ENCODE results near the gene HYDIN.
"Not testable (repeated sequence)": the region's sequence is repeated elsewhere in the genome, so short reads cannot be mapped to it uniquely, and the experiment has no call there.

Gene HYDIN

GRCh38 chr16:71109656-71110208 lies 120.8 kb downstream of the HYDIN start:
- DNase-seq (ENCODE audit: low read depth, low spot score): not testable (repeated sequence)

- not testable (repeated sequence) for DNase-seq (ENCODE audit: low read depth, low spot score)
Measured at GRCh38 chr16:71105881-71106280, 124.6 kb downstream of the HYDIN start.

DNA sequence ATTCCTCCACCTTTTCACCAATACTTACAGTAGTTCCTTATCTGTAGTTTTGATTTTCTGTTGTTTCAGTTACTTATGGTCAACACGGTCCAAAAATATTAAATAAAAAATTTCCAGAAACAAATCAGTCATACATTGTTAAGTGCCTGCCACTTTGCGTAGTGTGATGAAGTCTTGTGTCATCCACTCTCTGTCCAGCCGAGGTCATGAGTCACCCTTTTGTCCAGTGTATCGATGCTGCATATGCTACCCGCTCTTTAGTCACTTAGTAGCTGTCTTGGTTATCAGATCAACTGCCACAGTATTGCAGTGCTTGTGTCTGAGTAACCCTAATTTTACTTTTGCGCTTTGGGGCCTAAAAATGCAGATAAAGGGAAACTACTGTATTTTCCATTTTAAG lies 146.9 kb downstream of the HYDIN start:
- DNase-seq (ENCODE audit: low read depth, low spot score): not testable (repeated sequence)

GRCh38 chr16:71080777-71081176 lies 149.7 kb downstream of the HYDIN start:
- DNase-seq (ENCODE audit: low read depth, low spot score): not testable (repeated sequence)

- DNase-seq (ENCODE audit: low read depth, low spot score): not testable (repeated sequence)
Measured at GRCh38 chr16:71080262-71080661, 150.3 kb downstream of the HYDIN start.

GRCh38 chr16:71070651-71071050 lies 159.9 kb downstream of the HYDIN start:
- not testable (repeated sequence) for DNase-seq (ENCODE audit: low read depth, low spot score)

- not testable (repeated sequence) for DNase-seq (ENCODE audit: low read depth, low spot score)
Measured at GRCh38 chr16:71069842-71070241, 160.7 kb downstream of the HYDIN start.

- not testable (repeated sequence) for DNase-seq (ENCODE audit: low read depth, low spot score)
Measured at GRCh38 chr16:71053897-71054609, 176.5 kb downstream of the HYDIN start.

GRCh38 chr16:71050307-71050706 lies 180.2 kb downstream of the HYDIN start:
- DNase-seq (ENCODE audit: low read depth, low spot score): not testable (repeated sequence)

DNA sequence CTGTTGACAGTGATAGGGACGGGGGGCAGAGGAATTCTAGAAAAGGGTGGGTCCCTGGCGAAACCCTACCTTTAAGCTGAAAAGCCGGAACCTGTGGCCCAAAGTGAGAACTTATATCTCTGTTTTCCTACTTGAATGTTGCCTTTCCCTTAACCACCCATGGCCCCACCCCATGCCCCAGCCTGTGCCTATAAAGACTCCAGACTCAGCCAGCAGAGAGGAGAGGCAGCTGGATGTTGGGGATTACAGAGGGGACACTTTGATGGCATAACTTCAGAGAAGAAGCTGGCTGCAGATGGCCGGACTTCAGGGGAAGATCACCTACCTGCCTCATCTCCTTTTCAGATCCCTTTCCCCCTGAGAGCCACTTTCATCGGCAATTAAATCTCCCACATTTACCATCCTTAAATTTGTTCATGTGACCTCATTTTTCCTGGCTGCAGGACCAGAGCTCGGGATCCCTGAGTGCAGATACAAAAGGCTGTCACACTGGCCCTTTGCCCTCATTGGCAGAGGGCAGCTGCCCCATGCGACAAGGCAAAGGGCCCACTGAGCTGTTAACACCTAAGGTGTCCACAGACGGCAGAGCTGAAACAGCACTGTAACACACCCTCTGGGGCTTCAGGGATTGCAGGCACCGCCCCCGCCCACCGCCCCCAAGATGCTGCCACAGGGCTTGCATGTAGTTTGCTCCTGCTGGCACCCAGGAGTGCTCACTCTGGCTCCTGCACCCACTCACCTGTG lies 191.0 kb downstream of the HYDIN start:
- not testable (repeated sequence) for DNase-seq (ENCODE audit: low read depth, low spot score)

- not testable (repeated sequence) for DNase-seq (ENCODE audit: low read depth, low spot score)
Measured at GRCh38 chr16:71038421-71038820, 192.1 kb downstream of the HYDIN start.

DNA sequence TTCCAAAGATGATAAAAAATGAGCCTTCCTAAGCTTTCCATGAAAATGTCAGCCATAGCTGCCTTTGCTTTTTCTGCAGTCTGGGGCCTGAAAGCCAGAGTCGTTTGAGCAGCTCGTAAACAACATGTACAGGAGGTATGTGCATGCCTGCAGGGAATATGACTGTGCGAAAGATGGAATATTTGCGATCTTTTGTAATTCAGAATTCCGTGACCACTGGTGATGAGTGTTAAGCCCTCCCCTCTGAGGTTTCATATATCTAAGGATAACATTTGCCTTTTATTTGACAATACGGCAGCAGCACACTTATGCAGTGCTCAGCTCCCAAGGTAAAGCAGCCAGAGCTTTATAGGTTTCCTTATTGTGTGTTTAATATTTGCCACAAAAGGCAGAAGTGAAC lies 192.5 kb downstream of the HYDIN start:
- DNase-seq (ENCODE audit: low read depth, low spot score): not testable (repeated sequence)

DNA sequence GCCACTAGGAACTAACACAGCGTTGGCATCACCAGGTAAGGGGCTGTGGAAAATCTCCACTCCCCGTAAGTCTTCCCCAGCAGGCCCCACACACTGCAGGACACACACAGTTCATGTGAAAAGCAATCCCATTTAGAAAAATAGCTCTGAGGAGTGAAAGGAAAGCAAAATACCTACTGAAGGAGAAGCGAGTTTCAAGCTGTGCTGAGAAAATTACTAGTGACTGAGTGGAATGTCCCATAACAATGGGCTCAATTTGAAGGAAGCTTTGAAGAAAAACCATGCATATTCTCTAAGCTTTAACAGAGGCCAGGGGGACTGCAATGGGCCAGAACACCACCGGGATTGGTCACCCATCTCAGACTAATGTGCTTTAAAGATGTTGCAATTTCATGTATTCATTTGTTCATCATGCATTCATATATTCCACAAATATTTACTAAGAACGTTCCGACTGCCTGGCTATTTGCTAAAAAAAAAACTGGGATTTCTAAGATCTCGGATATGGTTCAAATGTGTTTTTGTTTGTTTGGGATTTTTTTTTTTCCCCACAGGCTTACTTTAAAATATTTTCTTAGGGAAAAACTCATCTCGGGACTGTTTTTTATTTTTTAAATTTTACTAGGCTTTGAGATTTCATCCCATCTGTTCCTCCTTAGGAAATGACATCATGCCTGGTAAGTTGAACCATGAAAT lies 202.3 kb downstream of the HYDIN start:
- not testable (repeated sequence) for DNase-seq (ENCODE audit: low read depth, low spot score)

- DNase-seq (ENCODE audit: low read depth, low spot score): not testable (repeated sequence)
Measured at GRCh38 chr16:71027511-71027910, 203.0 kb downstream of the HYDIN start.

DNA sequence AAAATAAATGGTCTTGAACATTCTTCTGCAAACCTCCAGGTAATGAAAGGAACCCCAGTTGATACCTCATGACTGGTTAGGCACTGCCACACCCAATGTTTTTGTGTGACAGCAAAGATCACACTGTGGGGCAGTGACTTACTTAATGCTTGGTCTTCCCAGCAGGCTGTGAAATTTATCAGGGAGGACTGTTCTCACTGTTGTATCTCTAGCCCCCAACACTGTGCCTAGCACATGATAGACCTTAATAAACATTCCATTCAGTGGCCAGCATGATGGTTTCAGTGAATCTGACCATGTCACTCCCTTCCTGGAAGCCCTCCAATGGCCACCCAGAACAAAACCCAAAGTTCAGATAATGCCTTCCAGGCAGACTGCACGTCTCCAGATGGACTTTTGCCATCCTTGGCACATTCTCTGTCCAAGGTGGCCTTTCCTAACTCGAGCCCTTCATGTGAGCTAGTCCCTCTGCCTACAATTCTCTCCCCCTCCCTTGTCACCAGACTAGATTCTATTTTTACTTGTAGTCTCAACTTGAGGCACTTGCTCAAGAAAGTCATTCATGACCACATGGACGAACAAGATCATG lies 206.6 kb downstream of the HYDIN start:
- DNase-seq (ENCODE audit: low read depth, low spot score): not testable (repeated sequence)

DNA sequence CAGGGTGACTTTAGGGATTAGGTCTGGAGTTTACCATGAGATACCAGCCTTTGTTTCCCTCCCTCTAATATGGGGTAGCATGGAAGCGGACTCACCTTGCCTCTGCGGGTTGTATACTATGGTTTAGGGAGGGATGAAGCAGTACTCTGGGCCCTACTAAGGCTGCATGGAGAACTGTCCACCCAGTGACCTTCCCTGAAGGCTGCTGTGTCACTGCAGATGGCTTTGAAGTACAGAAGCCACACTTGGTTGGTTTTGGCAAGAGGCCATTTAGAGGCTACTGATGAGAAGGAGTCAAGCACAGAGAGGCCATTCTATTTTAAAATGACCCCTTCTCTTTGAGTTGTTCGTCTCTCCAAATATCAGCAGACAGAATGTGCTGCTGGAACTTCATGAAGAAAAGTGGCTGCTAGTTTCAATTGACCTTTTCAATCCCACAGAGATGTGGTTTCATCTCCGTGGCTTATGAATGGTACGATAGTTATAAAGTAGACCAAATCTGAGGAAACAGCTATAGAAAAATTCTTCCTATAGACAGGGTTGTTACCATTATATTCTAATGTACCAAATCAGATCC lies 208.5 kb downstream of the HYDIN start:
- DNase-seq (ENCODE audit: low read depth, low spot score): not testable (repeated sequence)

- DNase-seq (ENCODE audit: low read depth, low spot score): not testable (repeated sequence)
Measured at GRCh38 chr16:71019067-71019682, 211.3 kb downstream of the HYDIN start.

- not testable (repeated sequence) for DNase-seq (ENCODE audit: low read depth, low spot score)
Measured at GRCh38 chr16:71015419-71015818, 215.1 kb downstream of the HYDIN start.

DNA sequence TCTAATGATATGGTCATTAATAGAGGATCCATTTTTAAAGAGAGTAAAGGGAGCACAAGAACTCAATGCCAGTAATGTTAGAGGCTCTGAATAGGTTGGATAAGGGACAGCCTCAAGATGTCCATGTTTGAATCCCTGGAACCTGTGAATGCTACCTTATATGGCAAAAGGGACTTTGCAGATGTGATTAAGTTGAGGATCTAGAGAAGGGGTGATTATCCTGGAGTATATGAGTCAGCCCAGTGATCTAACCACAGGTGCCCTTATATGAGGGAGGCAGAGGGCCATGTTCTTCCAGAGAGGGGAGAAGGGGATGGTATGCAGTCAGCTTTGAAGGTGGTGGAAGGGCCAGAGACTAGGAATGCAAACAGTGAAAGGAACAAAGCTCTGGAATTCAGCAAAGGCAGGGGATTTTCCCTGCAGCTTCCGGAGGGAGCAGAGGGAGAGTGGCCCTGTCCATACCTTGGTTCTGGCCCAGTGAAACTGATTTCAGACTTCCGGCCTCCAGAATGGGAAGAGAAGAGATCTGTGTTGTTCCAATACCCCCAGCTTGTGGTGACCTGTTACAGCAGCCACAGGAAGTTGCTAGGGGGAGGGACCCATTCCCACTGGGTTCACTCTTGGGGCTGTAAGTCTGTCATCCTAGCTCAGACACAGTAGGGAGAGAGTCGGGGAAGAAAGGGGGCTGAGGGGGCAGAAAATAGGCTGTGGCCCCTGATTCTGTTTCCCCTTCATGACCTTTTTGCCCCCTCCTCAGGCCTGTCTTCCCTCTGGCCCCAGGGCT lies 220.9 kb downstream of the HYDIN start:
- DNase-seq (ENCODE audit: low read depth, low spot score): not testable (repeated sequence)

GRCh38 chr16:71006516-71006915 lies 224.0 kb downstream of the HYDIN start:
- not testable (repeated sequence) for DNase-seq (ENCODE audit: low read depth, low spot score)
